IMR-90 (cell line): ENCODE data around the gene NRCAM. TPM values are rescaled to one million over a fixed set of nuclear protein-coding genes. Genes with fewer than 3 reads are reported as not detected.

Experiments used
- ATAC-seq: fragments of 200-7000 bp; cut with Tn5 transposase; 2 replicates; pipeline ENCODE4 v1.9.1; 2020; ENCODE audit warnings: low read depth, mild to moderate bottlenecking, moderate library complexity
- BruUV-seq: library from RNA; stranded (reverse); fragments of 400-500 nt; replicated peaks from 2 replicates; lab custom pipeline; 2021; lab: Mats Ljungman, UMichigan
- CTCF ChIA-PET: fragments of 300-600 bp; formaldehyde crosslinking; extraction: SDS; loops from one replicate; lab custom pipeline; 2021; ENCODE audit warnings: antibody characterized with exemption; lab: Yijun Ruan, JAX
- POLR2A ChIA-PET: fragments of 300-600 bp; sonication (Branson Sonifier 250); formaldehyde crosslinking; loops from one replicate; lab custom pipeline; 2022; ENCODE audit warnings: antibody characterized with exemption; ENCODE audit not compliant: unreplicated experiment; lab: Charles Lee
- DNase-seq: peaks from one replicate; pipeline ENCODE4 v3.0.0; 2013
- H2AFZ ChIP-seq: replicated peaks from 2 replicates; pipeline ENCODE3; 2013; ENCODE audit warnings: low read length, mild to moderate bottlenecking; ENCODE audit not compliant: poor library complexity
- H2AK5ac ChIP-seq: 2 replicates; pipeline ENCODE4 v1.6.1; 2013; ENCODE audit warnings: low read depth, low read length, inconsistent platforms
- H2AK9ac ChIP-seq: replicated peaks from 2 replicates; pipeline ENCODE3; 2013; ENCODE audit warnings: mild to moderate bottlenecking, low read depth, low read length, moderate library complexity; ENCODE audit not compliant: poor library complexity
- H2BK120ac ChIP-seq: 2 replicates; pipeline ENCODE4 v1.6.1; 2013; ENCODE audit warnings: low read depth, low read length, inconsistent platforms
- H2BK15ac ChIP-seq: 3 replicates; pipeline ENCODE4 v1.6.1; 2013; ENCODE audit warnings: low read depth, low read length, inconsistent platforms
- H2BK20ac ChIP-seq: 2 replicates; pipeline ENCODE4 v1.6.1; 2013; ENCODE audit warnings: low read depth, mild to moderate bottlenecking, inconsistent platforms, low read length, moderate library complexity
- H2BK5ac ChIP-seq: 2 replicates; pipeline ENCODE4 v1.6.1; 2013; ENCODE audit warnings: mild to moderate bottlenecking, low read depth, low read length, inconsistent platforms; ENCODE audit not compliant: poor library complexity, severe bottlenecking
- H3K14ac ChIP-seq: replicated peaks from 2 replicates; pipeline ENCODE4 v1.6.1; 2013; ENCODE audit warnings: low read depth, low read length, inconsistent platforms
- H3K18ac ChIP-seq: 2 replicates; pipeline ENCODE4 v1.6.1; 2013; ENCODE audit warnings: low read depth, low read length, control low read depth
- H3K23ac ChIP-seq: 2 replicates; pipeline ENCODE4 v1.6.1; 2013; ENCODE audit warnings: low read depth, low read length, inconsistent platforms
- H3K27ac ChIP-seq: 2 replicates; pipeline ENCODE4 v1.5.1; 2013; ENCODE audit warnings: mild to moderate bottlenecking, control low read depth, low read length; ENCODE audit not compliant: insufficient read depth
- H3K27me3 ChIP-seq: 2 replicates; pipeline ENCODE4 v1.6.1; 2013; ENCODE audit warnings: low read length; ENCODE audit not compliant: control insufficient read depth, insufficient read depth
- H3K36me3 ChIP-seq: 2 replicates; pipeline ENCODE4 v1.6.1; 2013; ENCODE audit warnings: low read length, mixed read lengths; ENCODE audit not compliant: control insufficient read depth, insufficient read depth
- H3K4ac ChIP-seq: 2 replicates; pipeline ENCODE4 v1.6.1; 2013; ENCODE audit warnings: low read depth, low read length, inconsistent platforms
- H3K4me1 ChIP-seq: 2 replicates; pipeline ENCODE4 v1.6.1; 2013; ENCODE audit warnings: low read length, mixed read lengths; ENCODE audit not compliant: control insufficient read depth, insufficient read depth
- H3K4me2 ChIP-seq: 2 replicates; pipeline ENCODE4 v1.6.1; 2013; ENCODE audit warnings: low read depth, mild to moderate bottlenecking, control low read depth, low read length, moderate library complexity
- H3K4me3 ChIP-seq: 2 replicates; pipeline ENCODE4 v1.5.1; 2013; ENCODE audit warnings: low read depth, mild to moderate bottlenecking, control low read depth, low read length, moderate library complexity; ENCODE audit not compliant: insufficient read depth
- H3K56ac ChIP-seq: 2 replicates; pipeline ENCODE4 v1.6.1; 2013; ENCODE audit warnings: low read length, inconsistent platforms; ENCODE audit not compliant: insufficient read depth; ENCODE audit errors: extremely low read depth
- H3K79me1 ChIP-seq, 2 experiments: 2 replicates each; pipeline ENCODE4 v1.6.1; 2013; ENCODE audit warnings: low read length in 2 of 2, inconsistent platforms in 1 of 2, low read depth in 1 of 2
- H3K9ac ChIP-seq: 2 replicates; pipeline ENCODE4 v1.6.1; 2013; ENCODE audit warnings: low read depth, low read length, control low read depth
- H3K9me1 ChIP-seq: 2 replicates; pipeline ENCODE4 v1.6.1; 2013; ENCODE audit warnings: low read length, inconsistent platforms; ENCODE audit not compliant: insufficient read depth
- H3K9me3 ChIP-seq: 2 replicates; pipeline ENCODE4 v1.6.1; 2013; ENCODE audit warnings: low read length; ENCODE audit not compliant: control insufficient read depth, insufficient read depth
- H4K20me1 ChIP-seq: 2 replicates; pipeline ENCODE4 v1.6.1; 2013; ENCODE audit warnings: low read length, inconsistent platforms; ENCODE audit not compliant: insufficient read depth
- H4K5ac ChIP-seq: 2 replicates; pipeline ENCODE4 v1.6.1; 2013; ENCODE audit warnings: mild to moderate bottlenecking, low read depth, low read length, control low read depth
- H4K8ac ChIP-seq, 2 experiments: 2 replicates each; pipeline ENCODE4 v1.6.1; 2013; ENCODE audit warnings: low read depth in 2 of 2, low read length in 2 of 2, control low read depth in 1 of 2, inconsistent platforms in 1 of 2
- H4K91ac ChIP-seq: 2 replicates; pipeline ENCODE4 v1.6.1; 2013; ENCODE audit warnings: low read depth, low read length, inconsistent platforms; ENCODE audit not compliant: insufficient read depth
- BHLHE40 ChIP-seq: fragments of 150-350 bp; IDR thresholded peaks from 2 replicates; pipeline ENCODE4 v1.6.1; 2016; ENCODE audit warnings: mild to moderate bottlenecking, low read depth, low read length
- CEBPB ChIP-seq: IDR thresholded peaks from 2 replicates; pipeline ENCODE4 v1.6.1; 2012; ENCODE audit warnings: low read depth, low read length, improper control_type of control experiment
- CHD1 ChIP-seq: IDR thresholded peaks from 2 replicates; pipeline ENCODE4 v1.6.1; 2012; ENCODE audit warnings: low read depth, low read length, improper control_type of control experiment
- CTCF ChIP-seq: conservative IDR thresholded peaks from 2 replicates; pipeline ENCODE4 v1.5.1; 2012; ENCODE audit warnings: mild to moderate bottlenecking, low read depth, low read length, improper control_type of control experiment
- ELK1 ChIP-seq: fragments of 150-350 bp; IDR thresholded peaks from 2 replicates; pipeline ENCODE4 v1.6.1; 2016; ENCODE audit warnings: low read depth, mild to moderate bottlenecking, low read length, moderate library complexity, borderline replicate concordance
- FOS ChIP-seq: fragments of 150-350 bp; IDR thresholded peaks from 2 replicates; pipeline ENCODE4 v1.6.1; 2016; ENCODE audit warnings: low read depth, low read length
- MAFK ChIP-seq: IDR thresholded peaks from 2 replicates; pipeline ENCODE4 v1.6.1; 2012; ENCODE audit warnings: low read depth, low read length, improper control_type of control experiment
- MAZ ChIP-seq: IDR thresholded peaks from 2 replicates; pipeline ENCODE4 v1.6.1; 2012; ENCODE audit warnings: low read depth, mild to moderate bottlenecking, low read length, improper control_type of control experiment, moderate library complexity, borderline replicate concordance
- NFE2L2 ChIP-seq: fragments of 150-350 bp; IDR thresholded peaks from 2 replicates; pipeline ENCODE4 v1.6.1; 2016; ENCODE audit warnings: low read depth, mild to moderate bottlenecking, low read length
- POLR2A ChIP-seq: IDR thresholded peaks from 2 replicates; pipeline ENCODE4 v1.6.1; 2012; ENCODE audit warnings: mild to moderate bottlenecking, low read depth, low read length
- RAD21 ChIP-seq: IDR thresholded peaks from 2 replicates; pipeline ENCODE4 v1.6.1; 2012; ENCODE audit warnings: low read length, improper control_type of control experiment
- RCOR1 ChIP-seq: IDR thresholded peaks from 2 replicates; pipeline ENCODE4 v1.6.1; 2012; ENCODE audit warnings: mild to moderate bottlenecking, low read length, improper control_type of control experiment; ENCODE audit not compliant: insufficient replicate concordance
- RFX5 ChIP-seq: IDR thresholded peaks from 2 replicates; pipeline ENCODE4 v1.8.0; 2012; ENCODE audit warnings: low read depth, mild to moderate bottlenecking, low read length, moderate library complexity
- SMC3 ChIP-seq: fragments of 150-350 bp; IDR thresholded peaks from 2 replicates; pipeline ENCODE4 v1.6.1; 2016; ENCODE audit warnings: low read depth, mild to moderate bottlenecking, antibody characterized with exemption, low read length, moderate library complexity
- USF2 ChIP-seq: fragments of 150-350 bp; IDR thresholded peaks from 2 replicates; pipeline ENCODE4 v1.6.1; 2017; ENCODE audit warnings: mild to moderate bottlenecking, antibody characterized with exemption, low read length, low read depth
- WGBS, 2 experiments: methylation state at CpG; one replicate each; pipeline versions ENCODE4 v1.1.5 to v1.1.7; 2013; ENCODE audit warnings: missing lambda C conversion rate in 2 of 2; ENCODE audit not compliant: insufficient read length in 1 of 2; ENCODE audit errors: extremely low coverage in 2 of 2; 5-methylcytosine and 5-hydroxymethylcytosine counted together
- dilution Hi-C: fragments of 300-500 bp; cut with HindIII; formaldehyde crosslinking; loops from one replicate; pipeline ENCODE4 v1.14.3; 2018; ENCODE audit warnings: low sequenced_read_pairs; ENCODE audit not compliant: unreplicated experiment
- in situ Hi-C: fragments of 300-500 bp; cut with MboI; formaldehyde crosslinking; loops from 3 replicates; pipeline ENCODE4 v1.14.3; 2019; ENCODE audit warnings: low sequenced_read_pairs, inconsistent platforms, mixed read lengths
- intact Hi-C: fragments of 100-400 bp; cut with micrococcal nuclease; formaldehyde crosslinking; loops from 2 replicates; pipeline ENCODE4 v1.10.0; 2022
- polyA plus RNA-seq, 3 experiments: library from polyadenylated mRNA; depleted of rRNA; stranded (reverse); fragments of >200 nt; gene quantifications; 2 replicates each; pipeline ENCODE4 v1.2.3, GENCODE V29; 2012; ENCODE audit warnings: low replicate concordance in 1 of 3
- total RNA-seq: library from RNA; depleted of rRNA; stranded (reverse); fragments of >200 nt; gene quantifications from 2 replicates; pipeline ENCODE4 v1.2.3, GENCODE V29; 2012

NRCAM gene
- total and polyA plus RNA-seq, 2 of the 4 experiments (the other 2 are of a cell fraction), result 0.46 to 1.1 TPM

- POLR2A ChIA-PET, result no interaction called here
- intact Hi-C loops (no loop called here), dilution Hi-C loops (no loop called here), in situ Hi-C loops (no loop called here)
- Histone ChIP-seq H2BK15ac (peak overlapping the region; percentile 69), H2BK5ac (peak overlapping the region; percentile 86), H3K4me3 (no peak overlapping the region), H3K56ac (peak overlapping the region; percentile 30; the same call in 1 of the 2 replicates), H3K27ac (peak overlapping the region; percentile 15), H3K9ac (no peak overlapping the region), H2AFZ (peak overlapping the region; percentile 71), H3K4ac (peak overlapping the region; percentile 85), H3K23ac (no peak overlapping the region), H3K4me2 (peak overlapping the region; percentile 40; the same call in 1 of the 2 replicates), H2BK20ac (peak overlapping the region; percentile 66), H4K91ac (peak overlapping the region; percentile 43), H3K79me1 (no peaks in the 10 kb centered on the region), H4K8ac (peak overlapping the region in 1 of 2 experiments; percentile 75; a peak in 2 of 4 replicates), H4K20me1 (no peaks in the 10 kb centered on the region), H3K36me3 (no peaks in the 10 kb centered on the region), H3K9me3 (no peaks in the 10 kb centered on the region), H2AK5ac (peak overlapping the region; percentile 83; the same call in 1 of the 2 replicates), H2AK9ac (peak overlapping the region; percentile 80), H3K14ac (peak overlapping the region; percentile 80; the same call in 1 of the 2 replicates), H2BK120ac (peak overlapping the region; percentile 93), H3K27me3 (no peaks in the 10 kb centered on the region), H3K18ac (peak overlapping the region; percentile 66; the same call in 1 of the 2 replicates), H4K5ac (0 out of 2 replicates have a peak overlapping the region, but pooled peaks have one; percentile 44), H3K9me1 (0 out of 2 replicates have a peak, but pooled peaks cover 3% of the 10 kb centered on the region), H3K4me1 (peaks cover 10% of the 10 kb centered on the region)
- WGBS, 2 experiments, result no CpG with 5 or more reads among the region's 2 CpGs
- ATAC-seq (0 out of 2 replicates have a peak, but pooled peaks have one; percentile 7), DNase-seq (no peak)
- no TSS peak for BruUV-seq
- CTCF ChIA-PET, result no interaction called here
- no peak for TF ChIP-seq SMC3
- no peak for TF ChIP-seq ELK1
- no peak for TF ChIP-seq USF2
- TF ChIP-seq POLR2A, result no peak
- TF ChIP-seq FOS, result no peak
- TF ChIP-seq RFX5, result no peak
- TF ChIP-seq BHLHE40, result no peak
- no peak for TF ChIP-seq CTCF
- TF ChIP-seq CHD1, result no peak
- TF ChIP-seq CEBPB, result no peak
- no peak for TF ChIP-seq NFE2L2
- TF ChIP-seq MAZ, result no peak
- TF ChIP-seq RCOR1, result no peak
- TF ChIP-seq RAD21, result no peak
- TF ChIP-seq MAFK, result no peak
Observed at GRCh38 chr7:108245523-108246226, 210.6 kb downstream of the NRCAM start.
